ENCODE data around the gene PDE10A.
"Not testable (repeated sequence)": the region's sequence is repeated elsewhere in the genome, so short reads cannot be mapped to it uniquely, and the experiment has no call there.

The PDE10A gene

DNA sequence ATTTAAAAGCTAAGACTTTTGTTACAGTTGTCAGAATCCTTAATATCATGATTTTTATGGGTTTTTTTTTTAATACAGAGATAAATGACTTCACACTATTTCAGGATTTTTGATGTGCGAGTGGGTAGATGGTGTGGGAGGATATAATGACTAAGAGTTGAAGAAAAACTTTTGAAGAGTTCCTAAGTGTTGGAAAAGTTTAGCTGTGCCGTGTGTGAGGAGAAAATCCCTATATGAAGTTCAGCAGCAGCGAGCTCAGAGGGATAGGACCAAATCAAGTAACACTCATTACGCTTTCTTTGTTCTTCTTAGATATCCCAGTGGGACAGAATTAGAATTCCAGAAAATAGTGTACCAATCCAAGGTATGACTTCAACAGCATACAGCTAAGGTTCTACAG is 34.1 kb downstream of the PDE10A start:
- in situ Hi-C loops (cut with MboI; ENCODE audit: low sequenced_read_pairs): no loop called here

DNA sequence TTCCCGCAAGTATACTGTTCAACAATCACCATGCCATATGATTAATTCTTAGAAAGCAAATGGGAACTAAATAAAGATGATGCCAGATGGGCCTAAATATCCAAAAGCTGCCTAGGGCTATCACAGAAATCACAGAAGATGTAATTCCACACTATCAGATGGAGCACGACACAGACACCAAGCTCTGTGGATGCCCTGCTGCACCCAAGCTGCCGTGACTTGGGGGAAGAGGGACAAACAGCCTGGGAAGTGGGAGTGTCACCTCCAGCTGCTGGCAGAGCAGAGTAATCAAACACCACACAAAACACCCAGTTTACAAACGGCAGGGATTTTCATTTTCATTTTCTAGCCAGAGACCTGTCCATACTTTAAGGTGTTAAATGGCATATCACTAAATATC is 35.7 kb downstream of the PDE10A start:
- in situ Hi-C loops (cut with MboI; ENCODE audit: low sequenced_read_pairs): no loop called here

DNA sequence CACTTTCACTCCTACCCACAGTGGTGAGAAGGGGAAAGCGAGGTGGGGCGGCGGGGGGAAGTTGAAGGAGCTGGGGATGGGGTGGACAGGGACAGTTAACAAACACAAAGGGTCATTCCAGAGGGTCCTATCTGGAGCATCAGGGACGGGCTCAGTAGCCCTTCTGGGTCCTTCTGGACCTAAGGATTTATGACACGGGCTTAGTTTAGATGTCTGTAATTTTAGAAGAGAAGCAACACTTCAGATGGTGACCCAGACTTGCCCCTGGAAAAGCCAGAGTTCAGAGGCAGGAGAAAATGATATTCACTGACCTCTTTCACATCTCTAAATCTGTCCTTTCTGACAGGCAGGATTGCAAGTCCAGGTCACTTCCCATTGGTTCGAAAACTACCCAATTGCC is 36.3 kb downstream of the PDE10A start:
- in situ Hi-C loops (cut with MboI; ENCODE audit: low sequenced_read_pairs): no loop called here

DNA sequence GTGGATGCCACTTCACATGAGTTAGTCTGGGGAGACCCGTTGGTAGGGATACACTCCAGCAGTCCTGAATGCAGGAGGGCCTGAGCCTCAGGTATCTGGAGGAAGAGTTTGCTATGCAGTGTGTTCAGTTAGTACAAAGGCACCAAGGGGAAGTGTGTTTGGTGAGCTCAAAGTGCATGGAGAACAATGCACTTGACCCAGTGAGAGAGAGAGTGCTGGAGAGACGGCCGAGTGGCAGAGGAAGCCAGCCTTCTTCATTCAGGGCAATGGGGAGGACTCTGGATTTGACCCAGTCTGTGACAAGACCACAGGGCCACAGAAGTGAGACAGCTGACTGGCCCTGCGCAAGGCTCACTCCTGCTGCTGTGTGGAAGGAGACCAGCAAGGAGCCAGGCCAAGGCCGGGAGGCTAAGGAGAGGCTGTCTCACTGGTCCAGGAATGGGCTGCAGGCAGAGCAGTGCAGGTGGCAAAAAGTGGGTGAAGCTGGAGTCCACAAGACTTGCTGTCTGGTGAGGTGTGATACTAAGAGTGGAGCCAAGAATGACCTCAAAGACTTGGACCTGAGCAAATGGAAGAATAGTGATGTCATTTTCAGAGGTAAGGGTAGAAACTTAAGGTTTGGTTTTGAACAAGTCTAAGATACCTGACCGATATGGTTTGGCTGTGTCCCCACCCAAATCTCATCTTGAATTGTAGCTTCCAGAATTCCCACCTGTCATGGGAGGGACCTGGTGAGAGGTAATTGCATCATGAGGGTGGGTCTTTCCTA is 38.0 kb downstream of the PDE10A start:
- in situ Hi-C loops (cut with MboI; ENCODE audit: low sequenced_read_pairs): no loop called here

DNA sequence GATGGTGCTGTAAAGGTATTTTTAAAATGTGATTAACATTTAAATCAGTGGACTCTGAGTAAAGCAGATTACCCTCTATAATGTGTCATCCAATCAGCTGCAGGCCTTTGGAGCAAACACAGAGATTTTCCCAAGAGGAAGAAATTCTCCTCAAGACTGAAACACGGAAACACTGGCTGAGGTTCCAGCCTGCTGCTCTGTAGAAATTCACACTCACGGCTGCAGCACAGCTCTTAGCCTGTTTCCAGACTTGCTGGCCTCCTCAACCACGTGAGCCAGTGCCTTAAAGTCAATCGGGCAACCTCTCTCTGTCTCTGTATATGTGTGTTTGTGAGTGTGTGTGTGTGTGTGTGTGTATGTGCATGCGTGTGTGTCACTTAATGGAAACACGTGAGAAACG is 41.1 kb downstream of the PDE10A start:
- in situ Hi-C loops (cut with MboI; ENCODE audit: low sequenced_read_pairs): no loop called here

DNA sequence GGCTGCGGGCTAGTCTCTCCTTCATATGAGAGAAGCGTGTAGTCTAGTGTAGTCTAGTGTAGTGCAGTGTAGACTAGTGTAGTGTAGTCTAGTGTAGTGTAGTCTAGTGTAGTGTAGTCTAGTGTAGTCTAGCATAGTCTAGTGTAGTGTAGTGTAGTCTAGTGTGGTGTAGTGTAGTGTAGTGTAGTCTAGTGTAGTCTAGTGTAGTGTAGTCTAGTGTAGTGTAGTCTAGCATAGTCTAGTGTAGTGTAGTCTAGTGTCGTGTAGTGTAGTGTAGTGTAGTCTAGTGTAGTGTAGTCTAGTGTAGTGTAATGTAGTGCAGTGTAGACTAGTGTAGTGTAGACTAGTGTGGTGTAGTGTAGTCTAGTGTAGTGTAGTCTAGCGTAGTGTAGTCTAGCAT is 44.1 kb downstream of the PDE10A start:
- in situ Hi-C loops (cut with MboI; ENCODE audit: low sequenced_read_pairs): not testable (repeated sequence)

DNA sequence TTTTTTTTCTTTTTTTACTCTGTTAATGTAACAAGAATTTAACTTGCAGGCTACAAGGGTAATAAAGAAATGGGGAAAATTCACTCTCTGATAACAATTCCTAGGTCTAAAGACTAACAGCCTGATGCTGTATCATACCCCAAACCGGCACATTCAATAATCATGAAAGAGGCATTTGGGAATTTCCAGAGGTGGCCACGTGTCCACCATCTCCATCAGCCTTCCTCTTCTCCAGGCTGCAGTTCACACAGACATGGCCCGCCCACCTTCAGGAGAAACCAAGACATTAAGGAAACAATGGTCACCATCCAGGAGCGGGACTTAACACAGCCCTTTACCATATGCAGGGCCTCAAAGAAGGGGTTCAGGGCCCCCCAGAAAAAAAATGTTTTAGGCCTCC is 44.8 kb downstream of the PDE10A start:
- in situ Hi-C loops (cut with MboI; ENCODE audit: low sequenced_read_pairs): no loop called here

DNA sequence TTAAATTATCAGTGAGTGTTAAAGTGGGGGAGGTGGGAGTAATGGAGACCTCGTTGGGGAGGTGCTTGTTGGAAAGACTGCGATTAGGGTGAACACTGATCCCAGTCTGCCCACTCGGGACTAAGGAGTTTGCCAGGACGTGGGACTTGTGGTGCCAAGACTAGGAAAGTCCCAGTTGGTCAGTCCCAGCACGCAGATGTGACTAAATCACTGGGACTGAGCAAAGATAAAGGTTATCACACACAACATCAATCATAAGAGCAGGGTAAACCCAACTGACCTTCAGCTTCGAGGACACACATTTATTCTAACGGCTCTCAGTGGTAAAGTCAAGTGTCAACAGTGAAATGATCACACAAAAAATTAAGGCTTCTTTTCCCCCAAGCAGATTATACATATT is 45.5 kb downstream of the PDE10A start:
- in situ Hi-C loops (cut with MboI; ENCODE audit: low sequenced_read_pairs): no loop called here

DNA sequence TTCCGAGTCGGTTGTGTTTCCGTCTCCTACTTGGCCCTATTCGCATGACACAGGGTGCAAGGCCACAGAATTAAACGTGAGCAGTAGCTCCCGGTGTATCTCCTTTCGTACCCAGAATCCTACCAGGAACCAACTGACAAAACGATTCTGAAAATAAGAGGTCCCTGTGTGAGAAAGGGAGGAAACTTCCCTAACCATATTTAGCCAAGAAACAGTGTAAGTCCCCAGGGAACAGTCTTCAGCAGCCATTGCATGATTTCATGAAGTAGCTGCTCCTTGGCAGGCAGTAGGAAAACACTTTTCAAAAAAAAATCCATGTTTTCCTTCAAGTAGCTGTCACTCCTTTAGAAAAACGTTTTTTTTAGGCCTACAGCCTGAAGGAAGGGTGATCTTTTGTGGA is 46.9 kb downstream of the PDE10A start:
- in situ Hi-C loops (cut with MboI; ENCODE audit: low sequenced_read_pairs): no loop called here

DNA sequence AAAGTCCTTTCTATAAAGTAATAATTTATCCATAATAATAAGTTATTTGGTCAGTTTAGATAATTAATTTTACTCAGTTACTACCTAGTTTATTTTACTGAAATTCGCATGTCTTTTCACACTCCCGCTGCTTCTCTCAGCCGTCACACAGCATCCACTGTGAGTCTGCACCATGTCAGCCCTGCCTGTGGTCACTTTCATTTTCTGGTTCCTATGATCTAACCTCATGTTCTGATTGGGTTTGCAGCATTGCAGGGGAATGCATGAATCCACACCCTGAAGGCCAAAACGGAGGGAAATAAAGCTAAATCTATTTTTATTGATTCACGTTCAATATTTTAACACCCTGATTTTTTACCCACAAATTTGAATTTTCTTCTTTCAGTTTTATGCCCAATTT is 47.4 kb downstream of the PDE10A start:
- in situ Hi-C loops (cut with MboI; ENCODE audit: low sequenced_read_pairs): no loop called here

DNA sequence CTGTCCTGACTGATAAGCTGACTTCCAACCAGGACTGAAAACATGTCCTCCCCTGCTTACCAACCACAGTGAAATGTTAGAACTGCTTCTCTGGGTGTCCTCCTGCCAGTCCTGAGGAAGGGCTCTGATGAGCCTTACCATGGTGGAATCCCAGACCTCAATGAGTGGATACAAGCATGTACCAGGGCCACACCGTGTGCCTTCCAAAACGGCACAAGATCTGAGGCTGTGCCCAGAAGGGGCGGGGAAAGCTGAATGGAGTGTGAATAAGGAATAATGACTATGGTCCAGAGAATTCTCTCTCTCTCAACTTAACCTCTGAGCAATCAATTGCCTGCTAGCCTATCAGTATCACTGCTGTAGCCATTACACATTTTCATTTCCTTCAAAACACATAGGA is 51.7 kb downstream of the PDE10A start:
- in situ Hi-C loops (cut with MboI; ENCODE audit: low sequenced_read_pairs): no loop called here

DNA sequence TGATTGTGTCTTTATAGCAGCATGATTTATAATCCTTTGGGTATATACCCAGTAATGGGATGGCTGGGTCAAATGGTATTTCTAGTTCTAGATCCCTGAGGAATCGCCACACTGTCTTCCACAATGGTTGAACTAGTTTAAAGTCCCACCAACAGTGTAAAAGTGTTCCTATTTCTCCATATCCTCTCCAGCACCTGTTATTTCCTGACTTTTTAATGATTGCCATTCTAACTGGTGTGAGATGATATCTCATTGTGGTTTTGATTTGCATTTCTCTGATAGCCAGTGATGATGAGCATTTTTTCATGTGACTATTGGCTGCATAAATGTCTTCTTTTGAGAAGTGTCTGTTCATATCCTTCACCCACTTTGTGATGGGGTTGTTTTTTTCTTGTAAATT is 54.5 kb downstream of the PDE10A start:
- in situ Hi-C loops (cut with MboI; ENCODE audit: low sequenced_read_pairs): not testable (repeated sequence)

DNA sequence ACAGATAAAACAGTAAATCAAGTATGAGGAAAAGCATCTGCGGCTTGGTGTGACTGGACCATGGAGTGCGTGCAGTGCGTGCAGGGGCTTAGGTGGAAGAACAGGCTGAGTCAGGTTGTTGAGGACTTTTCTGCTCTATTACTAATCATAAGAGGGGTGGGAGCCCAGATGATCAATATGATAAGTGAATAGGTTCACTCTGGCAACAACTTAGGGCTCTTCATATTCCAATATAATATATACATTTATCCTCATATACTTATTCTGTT is 56.4 kb downstream of the PDE10A start:
- in situ Hi-C loops (cut with MboI; ENCODE audit: low sequenced_read_pairs): no loop called here

DNA sequence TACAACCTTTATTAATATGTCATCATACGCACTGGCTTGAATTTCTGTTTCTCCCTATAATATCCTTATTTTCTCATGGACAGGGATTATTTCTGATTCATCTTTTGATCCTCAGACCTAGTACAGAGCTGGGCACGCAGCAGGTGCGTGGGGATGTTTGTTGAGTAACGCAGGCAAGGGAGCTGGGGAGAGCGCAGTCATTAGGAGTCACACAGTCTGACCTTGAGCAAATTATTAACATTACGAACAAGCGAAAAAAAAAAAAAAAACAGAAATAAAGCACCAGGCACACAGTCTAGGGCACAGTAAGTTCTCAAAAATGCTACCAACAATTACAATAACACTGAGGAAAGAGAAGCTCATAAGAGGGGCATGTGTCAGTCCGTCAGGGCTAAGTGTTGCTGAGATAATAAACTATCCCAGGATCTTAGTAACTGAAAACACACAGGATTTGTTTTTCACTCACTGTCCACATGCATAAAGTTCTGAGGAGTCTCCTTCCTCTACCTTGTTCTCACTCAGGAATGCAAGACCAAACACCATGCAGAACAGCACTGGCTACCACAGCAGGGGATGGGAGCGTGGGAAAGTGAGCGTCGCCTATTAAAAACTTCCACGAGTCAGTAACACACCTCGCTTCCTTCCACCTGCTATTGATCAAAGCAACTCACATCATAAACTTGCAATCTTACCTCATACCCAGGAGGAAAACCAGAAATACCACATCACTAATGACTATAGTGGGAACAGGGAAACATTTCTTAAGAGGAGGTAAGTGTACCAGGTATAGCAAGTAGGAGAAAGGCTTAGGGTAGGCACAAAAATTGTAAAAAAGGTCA is 56.9 kb downstream of the PDE10A start:
- in situ Hi-C loops (cut with MboI; ENCODE audit: low sequenced_read_pairs): no loop called here

DNA sequence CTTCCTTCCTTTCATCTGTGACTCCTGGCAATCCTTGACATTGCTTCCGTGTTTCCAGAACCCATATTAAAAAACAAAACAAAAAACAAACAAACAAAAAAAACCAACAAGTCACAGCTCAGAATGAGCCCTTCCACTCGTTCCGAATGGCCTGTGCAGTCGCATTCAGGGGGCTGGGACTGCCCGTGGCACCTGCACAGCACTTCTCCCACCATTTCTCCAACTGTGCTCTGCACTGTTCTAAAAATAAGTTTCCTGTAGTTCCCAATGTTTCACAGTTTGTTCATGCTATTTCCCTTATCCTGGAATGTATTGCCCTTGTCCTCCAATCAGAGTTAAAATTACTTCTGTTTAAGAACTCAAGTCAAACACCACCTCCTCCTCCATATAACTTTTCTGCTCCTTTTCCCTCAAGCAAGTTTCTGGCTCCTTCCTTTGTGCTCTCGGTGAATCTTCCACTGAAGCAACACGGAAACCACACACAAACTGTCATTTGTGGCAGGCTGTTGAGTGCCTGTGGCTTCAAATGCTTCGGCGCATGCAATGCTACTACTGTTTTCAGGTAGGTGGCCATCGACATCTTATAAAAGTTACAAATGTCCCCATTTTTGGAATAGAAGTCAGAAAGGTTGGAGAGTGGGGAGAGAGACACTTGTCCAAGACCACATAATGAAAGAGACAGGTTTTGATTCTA is 57.7 kb downstream of the PDE10A start:
- in situ Hi-C loops (cut with MboI; ENCODE audit: low sequenced_read_pairs): no loop called here

DNA sequence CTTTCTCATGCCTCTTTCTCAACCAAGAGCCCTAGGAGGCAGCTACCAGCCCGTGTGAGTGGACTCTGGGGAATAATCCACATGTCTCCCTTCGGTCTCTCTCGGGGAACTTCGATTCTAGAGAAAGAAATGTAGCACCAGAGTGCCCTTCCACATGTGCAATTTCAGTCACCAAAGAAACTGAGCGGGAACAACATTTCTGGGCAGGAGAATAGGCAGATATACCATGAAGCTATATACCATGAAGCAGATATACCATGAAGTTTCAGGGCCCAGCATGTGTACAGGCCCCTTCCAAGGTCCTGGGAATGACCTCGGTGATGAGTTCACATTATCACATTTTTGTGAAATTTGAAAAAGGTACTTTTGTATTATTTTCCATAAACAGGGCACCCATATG is 60.8 kb downstream of the PDE10A start:
- in situ Hi-C loops (cut with MboI; ENCODE audit: low sequenced_read_pairs): no loop called here

DNA sequence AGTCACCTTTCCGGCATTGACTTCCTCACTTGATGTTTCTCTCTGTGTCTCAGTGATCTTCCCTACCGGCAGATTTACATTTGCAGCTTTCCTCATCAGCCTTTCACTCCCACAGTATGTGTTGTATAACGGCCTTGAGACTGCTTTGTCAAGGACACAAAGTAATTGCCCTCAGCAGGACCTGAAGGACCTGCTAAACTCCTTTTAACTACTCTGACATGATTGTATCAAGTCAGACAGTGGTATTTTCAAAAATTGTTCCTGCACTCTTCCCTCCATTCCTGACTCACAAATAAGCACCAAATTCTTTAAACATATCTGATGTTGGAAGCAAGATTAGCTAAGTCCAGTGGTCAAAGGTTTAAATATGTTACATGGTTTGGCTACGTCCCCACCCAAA is 62.4 kb downstream of the PDE10A start:
- in situ Hi-C loops (cut with MboI; ENCODE audit: low sequenced_read_pairs): no loop called here

DNA sequence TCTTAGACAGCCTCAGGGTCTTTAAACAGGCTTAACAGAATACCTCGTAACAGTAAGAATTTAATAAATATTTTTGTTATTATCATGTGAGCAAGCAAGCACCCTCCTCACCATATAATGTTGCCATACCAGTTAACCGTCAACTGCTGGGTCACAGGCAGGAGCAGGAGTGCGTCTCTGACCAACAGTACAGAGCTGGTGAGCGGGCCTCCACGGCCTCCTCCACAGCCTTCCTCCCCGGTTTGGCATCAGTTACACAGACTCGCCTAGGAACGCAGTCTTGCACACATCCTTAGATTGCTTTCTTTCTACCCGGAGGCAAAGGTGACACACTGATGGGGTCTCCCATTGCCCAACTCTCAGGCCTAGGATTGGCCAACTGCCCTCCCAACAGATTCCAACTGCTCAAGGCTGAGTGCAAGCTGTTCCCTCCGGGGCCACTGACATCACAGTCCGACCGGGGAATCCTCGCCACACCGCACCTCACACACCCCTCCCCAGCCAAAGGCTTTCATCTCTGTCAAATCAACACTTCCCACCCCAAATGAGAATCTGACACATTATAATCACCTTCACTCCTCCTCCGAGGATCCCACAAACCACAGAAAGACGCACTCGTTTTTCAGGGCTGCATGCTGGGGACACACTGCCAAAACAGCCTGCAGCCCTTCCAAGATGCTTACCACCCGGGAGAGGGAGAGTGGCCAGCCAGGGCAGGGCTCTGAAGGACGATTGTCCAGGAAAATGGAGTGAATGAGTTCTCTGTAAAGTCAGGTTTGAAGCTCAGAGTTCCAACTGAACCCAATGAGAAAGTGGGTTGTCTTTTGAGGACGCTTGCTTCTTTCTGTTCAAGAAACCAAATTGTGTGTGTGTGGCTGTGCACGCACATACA is 63.2 kb downstream of the PDE10A start:
- in situ Hi-C loops (cut with MboI; ENCODE audit: low sequenced_read_pairs): no loop called here

DNA sequence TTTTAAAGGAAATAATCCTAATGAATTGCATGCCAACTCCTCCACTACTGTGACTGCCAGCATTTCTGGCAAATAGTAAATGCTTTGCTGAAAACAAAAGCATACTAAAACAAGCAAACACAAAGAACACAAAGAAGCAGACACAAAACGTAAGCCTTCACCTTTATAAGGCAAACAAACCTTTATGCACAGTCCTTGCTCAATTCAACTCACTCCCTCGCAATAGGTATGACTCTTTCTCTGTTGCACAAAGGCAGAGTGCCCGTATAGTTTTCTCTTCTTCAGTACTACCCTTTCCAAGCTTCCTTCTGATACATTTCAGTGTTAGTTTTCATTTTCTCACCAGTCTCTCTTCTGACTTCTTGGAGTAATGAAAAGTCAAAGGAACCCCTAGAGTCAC is 63.9 kb downstream of the PDE10A start:
- in situ Hi-C loops (cut with MboI; ENCODE audit: low sequenced_read_pairs): no loop called here

DNA sequence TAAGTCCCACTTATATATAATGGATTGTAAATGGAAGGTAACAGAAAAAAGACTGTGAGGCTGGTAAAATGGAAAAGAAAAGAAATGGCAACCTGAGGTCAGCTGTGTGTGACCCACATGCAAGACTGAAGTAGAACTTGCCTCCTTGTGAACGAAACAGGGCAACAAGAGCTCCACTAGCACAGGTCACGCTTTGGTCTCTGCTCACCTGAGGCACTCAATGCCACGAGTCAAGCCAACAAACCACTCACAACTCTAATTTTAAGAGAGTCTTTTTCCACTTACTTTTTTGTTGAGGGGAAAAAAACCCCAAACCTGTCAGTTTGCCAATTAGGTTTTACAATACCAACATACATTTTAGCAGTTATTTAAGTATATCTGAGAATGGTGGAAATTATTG is 65.2 kb downstream of the PDE10A start:
- in situ Hi-C loops (cut with MboI; ENCODE audit: low sequenced_read_pairs): no loop called here
